HCT116 (cell line): ENCODE results near the gene SPTSSA. TPM values are rescaled to one million over a fixed set of nuclear protein-coding genes. Genes with fewer than 3 reads are reported as not detected.

Experiments
- ATAC-seq: fragments of 200-7000 bp; cut with Tn5 transposase; 2 replicates; pipeline ENCODE4 v1.9.1; 2020; ENCODE audit warnings: mild to moderate bottlenecking, moderate library complexity
- BruUV-seq: library from RNA; stranded (reverse); fragments of 400-500 nt; replicated peaks from 2 replicates; lab custom pipeline; 2021; lab: Mats Ljungman, UMichigan
- CTCF ChIA-PET: fragments of 300-600 bp; sonication (Branson Sonifier 250); formaldehyde crosslinking; loops from one replicate; lab custom pipeline; 2021; ENCODE audit warnings: antibody characterized with exemption; lab: Charles Lee
- POLR2A ChIA-PET: fragments of 300-600, 350-600 bp; sonication (Branson Sonifier 250); formaldehyde crosslinking; loops from one replicate; lab custom pipeline; 2021; ENCODE audit warnings: antibody characterized with exemption; lab: Charles Lee
- RAD21 ChIA-PET, 2 experiments: fragments of 300-600 bp; sonication (Branson Sonifier 250); formaldehyde crosslinking; loops; one replicate each; lab custom pipeline; 2023; ENCODE audit warnings: low total read pairs in 2 of 2; ENCODE audit not compliant: uncharacterized antibody in 2 of 2, unreplicated experiment in 2 of 2, low non-redundant PET in 1 of 2; lab: Charles Lee
- DNase-seq: peaks from one replicate; pipeline ENCODE4 v3.0.0-alpha.2; 2010; ENCODE audit warnings: low read depth, low spot score
- H2AFZ ChIP-seq: fragments of 200-600 bp; shearing (Covaris generic), sonication (generic); 2 replicates; pipeline ENCODE4 v1.6.1; 2017; ENCODE audit warnings: low read depth, mixed run types, mixed read lengths, antibody characterized with exemption, low read length; ENCODE audit not compliant: poor library complexity, severe bottlenecking
- H3K27ac ChIP-seq: 2 replicates; pipeline ENCODE4 v1.5.1; 2012; ENCODE audit warnings: low read depth, low read length
- H3K27me3 ChIP-seq: fragments of 200-600 bp; sonication (generic); 2 replicates; pipeline ENCODE4 v1.6.1; 2016; ENCODE audit warnings: mixed run types, low read length, mixed read lengths; ENCODE audit not compliant: insufficient read depth
- H3K36me3 ChIP-seq, 2 experiments: fragments of 200-500 bp in 1 of 2; fragments of 200-600 bp in 1 of 2; sonication (Bioruptor generic) in 1 of 2; sonication (generic) in 1 of 2; 2 replicates each; pipeline versions ENCODE4 v1.5.1 to v1.6.1; 2014 to 2016; ENCODE audit warnings: low read length in 2 of 2, inconsistent platforms in 1 of 2, mixed read lengths in 1 of 2, mixed run types in 1 of 2; ENCODE audit not compliant: insufficient read depth in 2 of 2, control insufficient read depth in 1 of 2
- H3K4me1 ChIP-seq, 2 experiments: fragments of 200-600 bp in 1 of 2; sonication (generic) in 1 of 2; 2 replicates each; pipeline versions ENCODE4 v1.5.1 to v1.6.1; 2012 to 2017; ENCODE audit warnings: low read length in 2 of 2, inconsistent platforms in 1 of 2, mild to moderate bottlenecking in 1 of 2, mixed read lengths in 1 of 2, mixed run types in 1 of 2, moderate library complexity in 1 of 2; ENCODE audit not compliant: insufficient read depth in 2 of 2, control insufficient read depth in 1 of 2
- H3K4me2 ChIP-seq: fragments of 200-600 bp; sonication (generic); 2 replicates; pipeline ENCODE4 v1.6.1; 2017; ENCODE audit warnings: mixed run types, low read length, mixed read lengths
- H3K4me3 ChIP-seq, 2 experiments: fragments of 200-600 bp in 1 of 2; sonication (generic) in 1 of 2; replicated peaks in 1 of 2; 2 replicates each; pipeline ENCODE4 v1.5.1; 2011 to 2016; ENCODE audit warnings: low read length in 2 of 2, control low read depth in 1 of 2, low read depth in 1 of 2, mild to moderate bottlenecking in 1 of 2, mixed read lengths in 1 of 2, mixed run types in 1 of 2
- H3K79me2 ChIP-seq: fragments of 200-600 bp; sonication (generic); 2 replicates; pipeline ENCODE4 v1.6.1; 2017; ENCODE audit warnings: mild to moderate bottlenecking, mixed run types, low read length, moderate library complexity, mixed read lengths; ENCODE audit not compliant: insufficient read depth
- H3K9ac ChIP-seq: fragments of 200-600 bp; sonication (generic); 2 replicates; pipeline ENCODE4 v1.6.1; 2016; ENCODE audit warnings: low read length, mixed read lengths
- H3K9me2 ChIP-seq: fragments of 200-600 bp; sonication (generic), shearing (Covaris generic); 2 replicates; pipeline ENCODE4 v1.6.1; 2017; ENCODE audit warnings: mixed run types, mild to moderate bottlenecking, moderate library complexity; ENCODE audit not compliant: insufficient read depth
- H3K9me3 ChIP-seq, 2 experiments: fragments of 200-500 bp in 1 of 2; fragments of 200-600 bp in 1 of 2; sonication (Bioruptor generic) in 1 of 2; sonication (generic) in 1 of 2; 2 replicates each; pipeline ENCODE4 v1.6.1; 2014 to 2017; ENCODE audit warnings: low read length in 2 of 2, mixed read lengths in 2 of 2, inconsistent platforms in 1 of 2, low read depth in 1 of 2, mild to moderate bottlenecking in 1 of 2, mixed run types in 1 of 2, moderate library complexity in 1 of 2; ENCODE audit not compliant: control insufficient read depth in 1 of 2, insufficient read depth in 1 of 2
- H4K20me1 ChIP-seq: fragments of 200-600 bp; sonication (generic), shearing (Covaris generic); 2 replicates; pipeline ENCODE4 v1.6.1; 2017; ENCODE audit warnings: mixed run types, mild to moderate bottlenecking, moderate library complexity; ENCODE audit not compliant: insufficient read depth
- ATF3 ChIP-seq: IDR thresholded peaks from 2 replicates; pipeline ENCODE4 v1.6.1; 2012
- EZH2 ChIP-seq: fragments of 200-600 bp; sonication (generic); IDR thresholded peaks from 2 replicates; pipeline ENCODE4 v1.6.1; 2017; ENCODE audit warnings: antibody characterized with exemption, mixed run types
- JUND ChIP-seq: IDR thresholded peaks from 2 replicates; pipeline ENCODE4 v1.6.1; 2012
- RAD21 ChIP-seq: IDR thresholded peaks from 2 replicates; pipeline ENCODE4 v1.6.1; 2012; ENCODE audit warnings: low read depth, mild to moderate bottlenecking
- REST ChIP-seq: IDR thresholded peaks from 2 replicates; pipeline ENCODE4 v1.6.1; 2012; ENCODE audit warnings: low read depth
- SIN3A ChIP-seq: IDR thresholded peaks from 2 replicates; pipeline ENCODE4 v1.6.1; 2012; ENCODE audit warnings: low read depth
- TCF7L2 ChIP-seq: IDR thresholded peaks from 2 replicates; pipeline ENCODE4 v1.7.0; 2011; ENCODE audit warnings: borderline replicate concordance, inconsistent platforms; ENCODE audit not compliant: insufficient read depth, insufficient read length; ENCODE audit errors: extremely low read depth
- ZFX ChIP-seq: fragments of 450-650 bp; IDR thresholded peaks from 2 replicates; pipeline ENCODE4 v1.6.1; 2017
- intact Hi-C: fragments of 100-400 bp; cut with micrococcal nuclease; formaldehyde crosslinking; loops from 2 replicates; pipeline ENCODE4 v1.10.0; 2022
- total RNA-seq: library from RNA; stranded (reverse); gene quantifications from one replicate; pipeline ENCODE4 v1.2.1, GENCODE V29; 2021; ENCODE audit not compliant: unreplicated experiment

SPTSSA gene
- total RNA-seq, 1 experiment from 2014 or later = 17.0 TPM

DNA sequence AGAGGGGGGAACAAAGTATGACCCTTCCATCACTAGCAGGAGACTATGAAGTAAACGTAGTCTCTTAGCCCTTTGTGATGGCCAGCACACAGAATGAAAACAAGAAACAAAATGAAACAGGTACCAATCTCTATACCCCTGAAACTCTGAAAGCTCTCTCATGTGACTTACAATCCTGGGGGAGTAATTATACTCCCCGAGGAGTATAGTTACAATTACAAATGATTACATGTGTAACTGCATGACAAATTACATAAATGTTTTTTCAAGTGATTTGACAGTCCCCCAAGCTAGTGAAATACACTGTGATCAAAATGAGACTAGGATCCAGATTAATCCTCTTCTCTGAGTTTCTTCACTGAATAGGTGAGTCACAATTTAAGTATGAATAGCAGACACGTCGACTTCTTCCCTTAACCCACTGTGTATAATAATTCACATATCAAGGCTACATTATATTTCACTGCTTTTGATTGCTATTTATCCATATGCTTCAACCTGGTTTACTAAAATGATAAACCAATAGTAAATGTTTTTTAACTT is 74.0 kb downstream of the SPTSSA start:
- BruUV-seq = no TSS peak
- no peak for TF ChIP-seq ATF3
- TF ChIP-seq REST = no peak
- no peak for TF ChIP-seq EZH2
- no peak for TF ChIP-seq RAD21
- TF ChIP-seq JUND = no peak
- no peak for TF ChIP-seq SIN3A
- no peak for TF ChIP-seq TCF7L2
- TF ChIP-seq ZFX = no peak

More for the DNA sequence above, 74.0 kb downstream of the SPTSSA start:
- no peaks in the 10 kb centered on the region for H3K27me3 ChIP-seq
- H3K4me3 ChIP-seq = no peak overlapping the region
- H2AFZ ChIP-seq = no peak overlapping the region
- no peaks in the 10 kb centered on the region for H4K20me1 ChIP-seq
- no peaks in the 10 kb centered on the region for H3K36me3 ChIP-seq
- H3K4me1 ChIP-seq = 0 out of 4 replicates have a peak, but pooled peaks cover 2 to 4% of the 10 kb centered on the region in 2 experiments
- intact Hi-C loops = no loop called here
- DNase-seq (no peak), ATAC-seq (no peak)
- no peak overlapping the region for H3K9ac ChIP-seq
- no peak overlapping the region for H3K27ac ChIP-seq
- ChIA-PET CTCF (no interaction called here), POLR2A (no interaction called here), RAD21 (no interaction called here)
- H3K9me2 ChIP-seq = no peaks in the 10 kb centered on the region
- no peaks in the 10 kb centered on the region for H3K9me3 ChIP-seq
- H3K79me2 ChIP-seq = no peaks in the 10 kb centered on the region
- H3K4me2 ChIP-seq = no peak overlapping the region
